ENCODE data around the gene LMBR1.
"Not testable (repeated sequence)": the region's sequence is repeated elsewhere in the genome, so short reads cannot be mapped to it uniquely, and the experiment has no call there.

Gene LMBR1

GRCh38 chr7:156843582-156843981 is 49.4 kb downstream of the LMBR1 start:
- not testable (repeated sequence) for DNase-seq

- no peak for DNase-seq
Observed at GRCh38 chr7:156843157-156843556, 49.8 kb downstream of the LMBR1 start.

GRCh38 chr7:156842740-156843140 is 50.2 kb downstream of the LMBR1 start:
- no peak for DNase-seq

- no peak for DNase-seq
Observed at GRCh38 chr7:156842317-156842716, 50.7 kb downstream of the LMBR1 start.

GRCh38 chr7:156841497-156841896 is 51.5 kb downstream of the LMBR1 start:
- no peak for DNase-seq

- DNase-seq, result no peak
Observed at GRCh38 chr7:156840134-156840533, 52.8 kb downstream of the LMBR1 start.

GRCh38 chr7:156836443-156836842 is 56.5 kb downstream of the LMBR1 start:
- no peak for DNase-seq

- DNase-seq, result no peak
Observed at GRCh38 chr7:156834462-156834861, 58.5 kb downstream of the LMBR1 start.

GRCh38 chr7:156833312-156833711 is 59.7 kb downstream of the LMBR1 start:
- DNase-seq, result no peak

- DNase-seq, result no peak
Observed at GRCh38 chr7:156832195-156832877, 60.6 kb downstream of the LMBR1 start.

GRCh38 chr7:156829669-156830336 is 63.2 kb downstream of the LMBR1 start:
- DNase-seq, result no peak

GRCh38 chr7:156827587-156828203 is 65.3 kb downstream of the LMBR1 start:
- no peak for DNase-seq

- DNase-seq, result peak; percentile 23
Observed at GRCh38 chr7:156823435-156823834, 69.5 kb downstream of the LMBR1 start.

GRCh38 chr7:156820445-156821063 is 72.4 kb downstream of the LMBR1 start:
- no peak for DNase-seq

GRCh38 chr7:156819733-156820295 is 73.2 kb downstream of the LMBR1 start:
- DNase-seq, result no peak

GRCh38 chr7:156818133-156818532 is 74.8 kb downstream of the LMBR1 start:
- no peak for DNase-seq

GRCh38 chr7:156816943-156817572 is 75.9 kb downstream of the LMBR1 start:
- no peak for DNase-seq

GRCh38 chr7:156811706-156812105 is 81.3 kb downstream of the LMBR1 start:
- DNase-seq, result no peak

- DNase-seq, result not testable (repeated sequence)
Observed at GRCh38 chr7:156803656-156804055, 89.3 kb downstream of the LMBR1 start.

GRCh38 chr7:156802214-156802613 is 90.8 kb downstream of the LMBR1 start:
- no peak for DNase-seq

GRCh38 chr7:156795415-156795814 is 97.6 kb downstream of the LMBR1 start:
- no peak for DNase-seq

- no peak for DNase-seq
Observed at GRCh38 chr7:156793334-156793733, 99.6 kb downstream of the LMBR1 start.

- no peak for DNase-seq
Observed at GRCh38 chr7:156792611-156793010, 100.4 kb downstream of the LMBR1 start.
